ENCODE measurements around the gene LYSMD4. TPM values are rescaled to one million over a fixed set of nuclear protein-coding genes. Genes with fewer than 3 reads are reported as not detected.

The LYSMD4 gene
- total and polyA plus RNA-seq, 2 of the 8 experiments (the other 6 are each of a cell fraction or from before 2014, with no cell fraction given): 7.5 to 17.5 TPM

DNA sequence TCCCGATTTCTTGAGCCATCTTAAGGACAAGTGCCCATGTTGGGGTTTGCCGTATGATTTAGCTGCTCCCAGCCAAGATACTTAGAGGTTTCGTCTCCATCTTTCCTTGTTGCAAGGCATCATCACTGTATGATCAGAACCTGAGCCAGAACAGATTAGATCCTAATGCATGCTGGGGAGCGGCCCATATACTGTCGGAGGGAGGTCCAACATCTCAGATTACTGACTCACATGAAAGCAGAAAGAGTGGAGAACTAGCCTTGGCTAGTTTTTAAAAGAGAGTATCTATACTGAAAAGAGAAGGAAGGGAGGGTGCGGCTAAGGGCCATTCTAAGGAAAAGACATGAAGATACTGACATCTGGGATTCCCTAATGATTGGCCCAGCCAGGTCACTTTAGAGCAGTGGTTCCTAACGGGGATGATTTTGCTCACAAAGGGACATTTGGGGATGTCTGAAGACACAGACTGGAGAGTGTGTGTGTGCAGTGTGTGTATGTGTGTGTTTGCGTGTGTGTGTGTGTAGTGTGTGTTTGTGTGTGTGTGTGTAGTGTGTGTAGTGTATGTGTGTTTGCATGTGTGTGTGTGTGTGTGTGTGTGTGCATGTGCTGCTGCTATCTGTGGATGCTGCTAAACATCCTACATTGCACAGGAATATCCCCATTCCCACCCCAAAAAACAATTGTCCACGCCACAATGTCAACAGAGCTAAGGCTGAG, 12.3 kb upstream of the LYSMD4 start (continued):
- TF ChIP-seq HDAC2 (IDR thresholded peaks at IDR 0.05; ENCODE audit: borderline replicate concordance in 1 of 2, low read depth in 2 of 2, low read length in 2 of 2): no peak
- TF ChIP-seq GABPA (IDR thresholded peaks at IDR 0.05; ENCODE audit: borderline replicate concordance, insufficient read depth, low read length): no peak
- no peak for TF ChIP-seq JUND (IDR thresholded peaks at IDR 0.05; ENCODE audit: low read length)
- no peak for TF ChIP-seq SAP30 (IDR thresholded peaks at IDR 0.05; ENCODE audit: insufficient read depth, insufficient replicate concordance, low read length)
- no peak for TF ChIP-seq BCL11A (IDR thresholded peaks at IDR 0.05; ENCODE audit: low read depth in 2 of 2, low read length in 2 of 2)

All from H1 (cell line).